Activated CD4-positive, alpha-beta T cell treated with anti-CD3 and anti-CD28 coated beads, Interleukin-10, Interleukin-2, amounts not matched to agents 100 ng/mL and 50 ng/mL, durations not matched to agents 16 hours and 8 hours (primary cell): ENCODE results near the gene TMEM131L.
"Not testable (repeated sequence)": the region's sequence is repeated elsewhere in the genome, so short reads cannot be mapped to it uniquely, and the experiment has no call there.

Experiments used
- DNase-seq: peaks from one replicate; pipeline ENCODE4 v3.0.0-alpha.2; 2020

Gene TMEM131L

DNA sequence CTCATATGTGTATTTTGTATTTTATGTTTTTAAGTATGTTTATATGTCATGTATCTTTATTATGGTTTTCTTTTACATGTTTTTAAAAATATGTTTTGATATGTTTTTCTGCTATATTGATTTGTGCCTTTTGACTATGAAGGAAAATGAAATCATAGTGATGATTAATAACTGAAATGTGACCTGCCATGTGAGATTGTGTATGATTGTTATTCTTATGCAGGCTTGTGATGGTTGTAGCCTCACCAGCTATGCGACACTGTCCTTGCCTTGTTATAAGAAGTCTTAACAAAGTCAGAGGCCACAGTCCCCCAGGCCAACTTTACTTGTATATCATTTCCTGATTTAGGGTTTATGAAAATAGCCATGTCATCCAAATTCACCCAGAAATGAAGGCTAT is 83.2 kb downstream of the TMEM131L start:
- peak; percentile 48 for DNase-seq

DNA sequence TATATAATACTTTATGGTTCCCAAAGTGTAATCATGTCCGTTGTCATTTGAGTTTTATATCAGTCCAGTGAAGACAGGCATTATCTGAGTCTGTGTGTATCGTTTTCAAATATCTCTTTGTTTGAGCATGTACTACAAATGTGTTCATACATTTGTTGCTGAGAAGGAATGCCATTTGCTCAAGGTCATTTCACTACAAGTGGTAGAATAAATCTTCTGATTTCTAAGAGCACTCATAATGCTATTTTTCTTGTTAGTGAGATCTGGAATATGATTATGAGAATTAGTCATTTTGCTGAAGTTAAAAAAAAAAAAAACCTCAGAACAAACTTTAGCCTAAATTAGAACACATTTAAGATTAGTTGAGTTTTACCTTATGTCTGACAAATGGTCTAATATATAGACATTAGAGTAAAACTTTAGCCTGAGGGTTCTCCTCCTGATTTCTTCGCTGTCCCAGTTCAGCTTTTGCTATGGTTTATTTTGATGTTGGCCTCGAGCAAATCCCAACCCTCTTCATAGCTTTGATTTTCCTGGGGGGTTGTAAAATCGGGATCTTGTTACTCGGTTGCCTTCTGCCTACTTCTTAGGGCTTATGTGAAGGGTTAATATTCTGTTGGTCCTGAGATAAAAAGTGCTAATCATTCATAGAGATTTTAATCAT is 87.1 kb downstream of the TMEM131L start:
- no peak for DNase-seq

DNA sequence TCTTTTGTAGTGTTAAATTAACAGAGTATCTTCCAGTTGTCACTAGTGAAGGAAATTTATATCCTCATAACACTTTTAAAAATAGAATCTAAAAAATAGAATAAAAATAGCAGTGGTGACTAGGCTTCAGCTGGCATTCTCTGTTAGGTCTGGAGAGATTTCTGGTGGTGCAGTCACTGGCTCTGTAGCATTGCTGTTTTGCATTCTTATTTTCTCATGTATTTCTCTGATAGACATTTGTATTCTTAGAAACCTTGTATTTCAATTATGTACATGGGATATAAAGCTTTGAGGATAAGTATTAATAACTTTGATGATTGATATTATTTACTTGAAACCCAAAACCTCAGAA is 87.6 kb downstream of the TMEM131L start:
- no peak for DNase-seq

DNA sequence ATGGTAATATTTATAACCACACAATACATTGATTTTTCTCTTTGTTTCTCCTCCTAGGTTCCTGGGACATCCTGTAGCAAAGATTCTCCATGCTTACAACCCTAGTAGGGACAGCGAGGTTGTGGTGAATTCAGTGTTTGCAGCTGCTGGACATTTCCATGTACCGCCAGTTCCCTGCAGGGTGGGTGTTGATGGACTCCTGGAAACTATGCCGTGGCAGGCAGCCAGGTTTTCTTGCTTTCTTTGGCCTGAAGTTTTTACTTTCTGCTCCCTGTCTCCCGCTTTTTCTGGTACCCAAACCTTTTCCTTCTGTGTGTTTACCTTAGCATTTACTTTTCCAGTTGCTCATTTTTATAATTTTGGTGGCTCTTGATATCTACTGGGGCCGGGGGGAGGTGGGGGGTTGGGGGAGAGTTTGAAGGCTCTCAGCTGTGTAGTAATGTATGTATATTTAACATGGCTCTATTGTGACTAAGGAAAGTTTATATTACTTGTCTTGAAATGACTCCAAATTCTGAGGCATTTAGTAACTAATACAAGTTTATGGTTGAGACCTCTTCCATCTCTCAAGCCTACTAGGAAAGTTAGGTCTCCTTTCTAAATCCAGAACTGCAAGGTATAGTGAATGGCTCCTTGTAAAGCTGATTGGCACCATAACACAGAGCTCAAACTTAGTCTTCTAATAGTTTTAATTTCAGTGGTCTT is 89.7 kb downstream of the TMEM131L start:
- no peak for DNase-seq

DNA sequence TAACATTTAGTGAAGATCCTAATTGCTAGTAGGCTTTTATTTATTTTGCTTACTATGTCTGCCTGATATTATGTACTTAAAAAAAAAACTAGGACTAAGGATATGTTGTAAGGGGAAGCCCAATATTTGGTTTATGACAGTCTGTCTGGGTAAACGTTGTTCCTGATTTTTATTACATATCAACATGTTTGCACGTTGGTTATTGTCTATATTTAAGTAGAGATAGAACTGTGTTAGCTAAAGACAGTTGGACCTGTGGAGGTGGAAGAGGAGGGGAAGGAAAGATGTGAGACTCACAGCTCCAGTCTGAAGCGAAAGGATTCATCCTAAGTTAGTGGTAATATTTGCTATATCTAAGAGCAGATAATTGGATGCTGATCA is 90.3 kb downstream of the TMEM131L start:
- DNase-seq = no peak

DNA sequence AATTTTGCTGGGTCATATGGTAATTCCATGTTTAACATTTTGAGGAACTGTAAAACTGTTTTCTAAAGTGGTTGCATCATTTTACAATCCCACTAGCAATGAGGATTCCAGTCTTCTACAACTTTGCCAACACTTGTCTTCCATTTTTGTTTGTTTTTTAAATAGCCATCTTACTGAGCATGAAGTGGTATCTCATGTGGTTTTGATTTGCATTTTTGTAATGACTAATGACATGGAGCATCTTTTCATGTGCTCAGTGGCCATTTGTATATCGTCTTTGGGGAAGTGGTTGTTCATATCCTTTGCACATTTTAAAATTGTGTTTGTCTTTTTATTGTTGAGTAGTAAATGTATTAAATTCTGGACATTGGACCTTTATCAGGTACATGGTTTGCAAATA is 94.7 kb downstream of the TMEM131L start:
- peak; percentile 31 for DNase-seq

DNA sequence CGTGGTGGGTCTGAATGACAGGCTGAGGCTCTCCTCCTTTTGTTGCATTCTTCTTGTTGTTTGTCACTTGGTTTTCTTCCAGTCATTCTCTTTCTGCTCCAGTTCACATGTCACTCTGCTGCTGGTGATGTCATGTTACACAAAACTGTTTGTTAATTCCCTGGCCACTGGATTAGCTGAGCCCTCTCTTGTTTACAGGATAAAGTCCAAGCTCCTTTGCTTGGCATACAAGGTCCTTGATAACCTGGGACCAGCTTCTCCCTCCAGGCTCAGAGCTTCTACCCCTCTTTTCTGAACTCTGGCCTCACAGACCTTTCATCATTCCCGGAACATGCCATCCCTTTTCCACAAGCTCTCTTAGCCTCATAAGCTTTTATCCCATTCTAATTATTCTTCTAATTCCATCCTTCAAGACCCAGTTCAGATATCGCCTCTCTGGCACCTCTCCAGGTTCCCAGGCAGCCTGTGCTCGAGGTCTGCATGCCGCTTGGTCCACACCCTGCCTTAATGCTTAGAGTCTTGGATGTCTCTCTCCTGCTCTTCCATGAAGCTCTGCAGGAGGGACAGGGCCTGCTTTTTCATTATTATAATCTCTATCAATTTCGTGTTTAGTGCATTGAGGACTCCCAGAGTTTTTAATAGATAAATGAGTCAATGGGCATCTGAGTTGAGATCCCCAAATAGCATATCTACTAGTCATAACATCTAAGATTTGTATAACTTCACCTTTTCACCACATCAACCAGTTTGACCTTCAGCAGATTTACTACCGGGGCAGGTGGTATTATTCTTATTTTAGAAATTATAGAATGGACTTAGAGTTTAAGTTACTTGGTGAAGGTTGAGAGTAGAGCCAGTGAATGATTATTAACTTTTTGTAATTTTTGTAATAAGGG is 98.7 kb downstream of the TMEM131L start:
- no peak for DNase-seq

DNA sequence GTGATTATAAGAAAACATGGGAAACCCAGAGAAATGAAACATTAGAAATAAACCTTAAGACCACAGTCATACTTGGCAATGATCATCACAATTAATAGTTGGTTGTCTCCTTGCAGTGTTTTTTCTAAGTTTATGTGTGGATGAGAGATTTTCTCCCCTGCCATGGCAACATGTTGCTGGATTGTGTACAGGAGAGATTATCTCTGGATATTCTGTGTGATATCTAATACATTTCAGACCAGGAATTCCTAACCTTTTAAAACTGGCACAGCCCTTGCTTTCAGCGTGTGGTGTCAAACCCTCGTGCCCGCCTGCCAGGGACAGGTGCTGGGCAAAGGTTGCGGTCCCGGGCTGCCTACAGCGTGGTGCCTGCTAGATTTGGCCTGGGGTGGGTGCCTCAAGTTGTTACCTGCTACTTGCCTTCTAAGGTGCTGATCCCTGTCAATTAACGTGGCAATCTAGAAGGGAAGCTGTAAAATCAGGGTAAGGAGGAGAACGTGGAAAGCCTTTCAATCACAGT is 100.5 kb downstream of the TMEM131L start:
- DNase-seq = no peak

DNA sequence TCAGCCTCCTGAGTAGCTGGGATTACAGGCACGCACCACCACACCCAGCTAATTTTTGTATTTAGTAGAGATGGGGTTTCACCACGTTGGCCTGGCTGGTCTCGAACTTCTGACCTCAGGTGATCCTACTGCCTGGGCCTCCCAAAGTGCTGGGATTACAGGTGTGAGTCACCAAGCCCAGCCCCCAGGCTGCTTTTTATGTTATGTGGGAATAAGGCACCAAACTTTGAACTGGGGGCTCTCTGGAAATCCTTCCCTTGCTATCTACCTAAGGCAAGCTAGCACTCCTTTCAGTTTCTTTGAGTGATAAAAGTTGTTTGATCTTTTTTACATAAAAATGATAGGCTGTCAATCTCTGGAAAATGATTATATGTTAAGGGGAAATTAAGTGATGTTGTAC is 101.5 kb downstream of the TMEM131L start:
- DNase-seq = not testable (repeated sequence)

DNA sequence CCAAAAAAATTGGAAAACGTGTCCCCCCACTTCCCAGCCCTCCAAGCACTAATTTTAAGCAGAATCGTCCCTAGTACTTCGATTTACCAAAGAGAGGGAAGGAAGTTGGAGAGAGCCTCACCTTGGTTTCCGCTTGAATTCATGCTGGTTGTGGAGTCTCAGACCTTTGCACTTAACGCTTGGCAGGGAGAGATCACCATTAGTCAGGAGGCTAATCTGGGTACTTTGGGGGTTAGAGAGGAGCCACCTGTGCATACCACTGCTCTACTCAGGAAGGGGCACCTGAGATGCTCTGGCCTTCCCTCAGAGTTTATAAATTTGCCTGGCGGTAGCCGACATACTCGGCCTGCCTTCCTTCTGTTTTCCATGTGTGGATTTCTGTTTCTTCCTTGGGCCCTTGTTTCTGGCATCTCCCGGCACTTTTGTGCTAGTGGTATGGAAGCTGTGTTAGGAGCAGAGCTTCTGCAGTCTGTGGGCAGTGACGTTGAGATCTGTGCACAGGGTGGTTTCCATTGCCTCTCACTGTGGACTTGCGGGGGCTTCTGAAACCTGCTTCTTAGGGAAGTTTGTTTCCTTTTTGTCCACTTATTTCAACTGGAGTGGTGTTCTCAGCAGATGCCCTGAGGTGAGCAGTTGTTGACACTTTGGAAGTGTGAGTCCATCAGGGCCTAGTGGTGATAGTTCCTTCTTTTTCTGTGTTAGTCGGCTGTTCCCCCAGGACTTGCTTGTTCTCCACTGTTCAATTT is 104.2 kb downstream of the TMEM131L start:
- DNase-seq = no peak

DNA sequence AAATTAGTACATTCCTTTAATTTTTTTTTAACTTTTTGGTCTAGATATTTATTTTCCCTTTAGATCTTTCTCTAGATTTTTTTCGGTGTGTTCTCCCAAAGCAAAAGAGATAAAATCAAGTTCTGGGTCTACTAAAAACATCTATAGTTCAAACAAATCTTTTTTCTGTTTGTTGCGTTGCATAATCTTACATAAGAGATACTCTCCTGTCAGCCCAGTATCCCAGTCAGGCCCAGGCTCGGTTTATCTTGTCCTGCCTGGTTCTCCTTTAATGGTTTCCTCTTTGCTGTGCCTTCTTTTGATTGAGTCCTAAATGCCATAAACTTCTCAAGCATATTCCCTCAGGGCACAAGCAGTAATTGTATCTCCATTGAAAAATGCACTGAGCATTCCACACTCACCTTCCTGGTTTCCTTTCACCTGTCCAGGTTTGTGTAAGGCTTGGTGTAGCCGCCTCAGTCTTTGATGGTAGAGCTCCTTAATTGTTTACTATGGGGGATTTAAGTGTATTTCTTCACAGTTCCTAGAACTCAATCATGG is 104.9 kb downstream of the TMEM131L start:
- no peak for DNase-seq

DNA sequence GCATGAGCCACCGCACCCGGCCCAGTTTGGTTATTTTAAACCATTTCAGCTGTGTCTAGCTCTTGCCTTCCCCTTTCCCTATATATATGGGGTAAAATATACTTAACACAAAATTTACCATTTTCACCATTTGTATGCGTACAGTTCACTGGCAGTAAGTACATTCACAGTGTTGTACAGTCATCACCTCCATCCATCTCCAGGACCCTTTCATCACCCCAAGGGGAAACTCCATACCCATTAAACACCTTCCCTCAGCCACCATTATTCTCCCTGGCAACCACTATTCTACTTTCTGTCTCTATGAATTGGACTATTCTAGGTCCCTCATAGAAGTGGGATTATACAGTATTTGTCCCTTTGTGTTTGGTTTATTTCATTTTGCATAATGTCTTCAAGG is 106.4 kb downstream of the TMEM131L start:
- DNase-seq = no peak

DNA sequence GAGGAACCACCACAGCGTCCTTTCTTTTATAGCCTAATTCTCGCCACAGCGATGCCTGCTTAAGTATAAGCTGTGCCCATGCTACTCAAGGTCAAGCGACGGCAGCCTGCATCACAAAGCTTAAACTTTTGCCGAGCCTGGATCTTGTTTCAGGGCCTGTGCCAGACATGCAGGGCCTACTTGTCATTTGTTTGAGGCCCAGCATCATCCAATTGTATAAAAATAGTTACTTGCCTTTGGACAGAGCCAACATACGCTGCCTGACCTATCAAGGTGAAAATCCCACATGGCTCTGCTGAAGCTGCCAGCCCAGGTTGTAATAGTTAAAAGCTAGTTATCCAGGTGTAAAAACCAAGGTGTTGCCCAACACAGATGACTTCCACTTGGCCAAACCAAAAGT is 107.1 kb downstream of the TMEM131L start:
- no peak for DNase-seq

DNA sequence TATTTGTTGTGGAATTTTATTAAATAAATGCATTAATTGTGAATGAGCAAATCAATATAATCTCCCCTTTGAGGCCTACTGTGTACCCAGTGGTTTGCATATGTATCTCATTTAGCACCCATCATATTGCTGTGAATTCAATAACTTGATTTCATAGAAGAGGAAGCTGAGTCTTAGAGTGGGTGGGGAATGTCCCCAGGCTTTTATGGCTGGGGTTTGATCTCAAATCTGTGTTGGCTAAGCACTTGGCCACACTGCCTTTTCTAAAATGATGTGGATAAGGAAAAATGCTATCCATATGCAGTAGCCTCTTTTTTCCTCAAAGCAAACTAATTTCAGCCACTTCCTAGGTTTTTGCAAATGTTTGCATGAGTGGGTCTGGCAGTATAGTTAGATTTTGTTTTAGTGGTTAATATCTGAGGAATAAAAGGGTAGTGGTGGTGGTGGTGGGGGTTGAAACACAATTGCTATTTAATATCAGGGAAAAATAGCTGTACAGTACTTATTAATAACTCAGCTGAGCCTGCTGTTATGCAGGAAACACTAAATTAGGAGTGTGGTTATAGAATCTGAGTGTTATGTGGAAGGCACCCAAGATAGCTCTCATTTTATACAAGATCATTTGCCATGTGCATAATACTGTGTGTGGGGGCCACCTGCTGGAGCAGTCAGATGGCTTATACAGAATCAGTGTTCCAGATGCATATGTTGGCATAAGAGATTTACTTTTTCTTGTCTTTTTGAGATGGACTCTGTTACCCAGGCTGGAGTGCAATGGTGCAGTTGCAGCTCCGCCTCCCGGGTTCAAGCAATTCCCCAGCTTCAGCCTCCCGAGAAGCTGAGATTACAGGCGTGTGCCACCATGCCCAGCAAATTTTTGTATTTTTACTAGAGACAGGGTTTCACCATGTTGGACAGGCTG is 108.0 kb downstream of the TMEM131L start:
- peak; percentile 74 for DNase-seq

DNA sequence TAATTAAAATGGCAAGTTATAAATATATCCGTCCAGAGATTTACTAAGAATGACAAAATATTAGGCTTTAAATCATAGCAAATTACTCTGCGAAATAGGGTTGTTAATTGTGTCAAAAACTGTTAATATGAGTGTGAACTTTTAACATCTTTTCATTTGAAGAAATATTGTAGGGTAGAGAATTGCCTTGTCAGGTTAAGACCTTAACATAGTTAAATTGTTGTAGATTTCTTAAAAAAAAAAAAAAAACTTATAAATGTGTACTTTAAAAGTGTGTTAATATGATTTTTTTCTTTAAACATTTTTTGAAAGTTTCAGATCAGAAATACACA is 110.2 kb downstream of the TMEM131L start:
- DNase-seq = no peak

DNA sequence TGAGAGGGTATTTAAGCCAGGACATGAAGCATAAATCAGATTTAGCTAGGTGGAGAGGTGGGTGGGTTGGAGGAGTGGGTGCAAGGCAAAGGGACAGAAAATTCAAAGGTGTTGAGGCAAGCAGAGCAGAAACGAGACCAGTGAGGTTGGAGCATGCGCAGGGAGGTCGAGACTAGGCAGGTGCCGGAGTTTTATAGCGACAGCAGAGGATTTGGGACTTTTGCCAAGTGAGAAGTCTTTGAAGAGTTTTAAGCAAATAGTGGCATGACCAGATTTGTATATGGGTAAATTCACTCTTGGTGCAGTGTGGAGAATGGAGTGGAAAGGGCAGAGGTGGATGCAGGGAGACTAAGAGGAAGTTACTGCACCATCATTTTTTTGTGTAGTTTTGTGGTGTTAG is 110.9 kb downstream of the TMEM131L start:
- DNase-seq = no peak

DNA sequence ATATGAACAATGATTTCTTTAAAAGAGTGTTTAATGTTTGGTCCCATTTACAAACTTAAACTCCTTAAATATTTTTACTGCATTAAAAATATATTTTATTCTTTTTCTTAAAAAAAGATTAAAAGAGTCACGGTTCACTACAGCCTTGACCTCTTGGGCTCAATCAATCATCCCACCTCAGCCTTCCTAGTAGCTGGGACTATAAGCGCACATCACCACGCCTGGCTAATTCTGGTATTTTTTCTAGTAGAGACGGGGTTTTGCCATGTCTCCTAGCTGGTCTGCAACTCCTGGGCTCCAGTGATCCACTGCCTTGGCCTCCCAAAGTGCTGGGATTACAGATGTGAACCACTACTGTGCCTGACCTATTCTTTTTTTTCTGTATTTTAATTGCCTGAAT is 113.2 kb downstream of the TMEM131L start:
- DNase-seq = no peak

DNA sequence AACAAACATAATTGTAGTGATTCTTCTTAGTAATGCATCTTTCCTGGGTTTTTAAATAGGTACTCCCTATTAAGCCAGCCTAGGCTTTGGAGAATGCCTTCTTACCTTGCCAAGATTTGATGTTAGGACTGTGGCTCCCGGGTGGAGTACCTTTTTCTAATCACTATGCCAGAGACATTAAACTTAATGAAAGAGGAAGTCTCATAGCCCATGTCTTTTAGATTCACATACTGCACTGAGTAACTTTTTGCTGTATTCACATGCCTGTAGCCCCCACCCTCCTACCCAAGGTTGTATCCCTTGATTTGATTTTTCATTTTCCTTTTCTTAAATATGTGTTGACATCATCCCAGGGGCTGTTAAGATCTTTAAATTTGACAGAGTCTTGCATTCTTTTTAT is 113.7 kb downstream of the TMEM131L start:
- DNase-seq = no peak

DNA sequence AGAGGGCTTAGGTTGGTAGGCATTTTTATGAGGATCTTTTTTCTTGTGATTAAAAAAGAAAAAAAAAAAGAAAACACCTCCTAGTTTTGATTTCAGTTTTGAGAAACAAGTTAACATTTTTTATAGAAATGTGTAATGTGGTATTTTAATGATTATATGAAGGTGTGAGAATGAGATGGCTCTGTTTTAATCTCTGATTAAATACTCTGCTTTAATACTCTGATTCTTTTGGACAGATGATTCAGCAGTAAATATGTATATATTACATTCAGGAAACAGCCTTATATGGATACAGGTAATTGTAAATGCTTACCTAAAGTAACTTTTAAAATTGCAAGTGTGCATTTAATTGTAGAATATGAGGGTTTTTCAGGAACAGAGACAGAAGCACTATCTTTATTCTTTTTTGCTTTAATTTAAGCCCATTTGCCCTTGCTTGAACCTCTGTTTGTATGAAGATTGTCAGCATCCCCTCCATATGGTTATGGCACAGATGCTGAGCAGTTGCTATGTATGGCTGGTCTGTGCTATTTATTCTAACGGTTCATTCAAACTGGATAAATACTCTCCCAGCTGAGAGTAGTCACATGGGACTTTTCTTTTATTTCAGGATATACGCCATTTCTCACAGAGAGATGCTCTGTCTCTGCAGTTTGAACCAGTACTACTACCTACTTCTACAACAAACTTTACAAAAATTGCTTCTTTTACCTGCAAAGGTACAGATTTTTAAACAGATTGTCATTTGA is 117.0 kb downstream of the TMEM131L start:
- no peak for DNase-seq

DNA sequence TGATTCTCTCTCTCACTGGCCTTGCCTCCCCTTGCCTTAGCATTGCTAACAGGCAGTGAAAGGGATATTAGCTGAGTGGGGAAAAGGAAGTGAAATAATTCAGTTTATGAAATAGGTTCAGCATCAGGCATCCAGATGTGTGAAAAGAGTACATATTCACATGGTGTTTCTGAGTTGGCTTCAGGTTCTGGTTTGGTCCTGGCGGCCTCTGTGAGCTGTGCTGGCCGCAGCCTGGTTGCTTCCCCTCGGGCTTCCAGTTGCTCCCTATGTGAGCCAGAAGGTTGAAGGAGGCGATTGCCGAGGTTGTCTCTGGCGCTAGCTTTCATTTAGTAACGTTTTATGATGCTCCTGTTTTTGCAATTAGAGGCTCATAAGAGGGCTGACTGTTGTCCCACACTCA is 118.9 kb downstream of the TMEM131L start:
- DNase-seq = no peak
